ENCODE measurements around the gene AP3M1.
A peak's percentile ranks its signal among the peaks of the same experiment; 100 is the strongest.
"Not testable (repeated sequence)": the region's sequence is repeated elsewhere in the genome, so short reads cannot be mapped to it uniquely, and the experiment has no call there.

The AP3M1 gene

GRCh38 chr10:74160013-74160412, 9.4 kb upstream of the AP3M1 start:
- DNase-seq, result no peak

- no peak for DNase-seq
Measured at GRCh38 chr10:74156919-74157289, 6.3 kb upstream of the AP3M1 start.

- no peak for DNase-seq
Measured at GRCh38 chr10:74153676-74154075, 3.0 kb upstream of the AP3M1 start.

- DNase-seq, result no peak
Measured at GRCh38 chr10:74153123-74153522, 2.5 kb upstream of the AP3M1 start.

- no peak for DNase-seq
Measured at GRCh38 chr10:74151879-74152722, 1.5 kb upstream of the AP3M1 start.

- peak; percentile 100 for DNase-seq
Measured at GRCh38 chr10:74150990-74151878, 606 bp upstream of the AP3M1 start, which contains the start of gene ADK. TSS of gene ADK (plus strand) at chr10:74151221. CDS start at chr10:74151279, 58 bp downstream.

- not testable (repeated sequence) for DNase-seq
Measured at GRCh38 chr10:74146980-74147379, 3.6 kb downstream of the AP3M1 start.

- DNase-seq, result no peak
Measured at GRCh38 chr10:74145133-74145532, 5.5 kb downstream of the AP3M1 start.

GRCh38 chr10:74140553-74140952, 10.1 kb downstream of the AP3M1 start:
- DNase-seq, result no peak

- DNase-seq, result no peak
Measured at GRCh38 chr10:74139981-74140380, 10.6 kb downstream of the AP3M1 start.

- not testable (repeated sequence) for DNase-seq
Measured at GRCh38 chr10:74138596-74138995, 12.0 kb downstream of the AP3M1 start.

- DNase-seq, result no peak
Measured at GRCh38 chr10:74137992-74138391, 12.6 kb downstream of the AP3M1 start.

GRCh38 chr10:74135452-74135851, 15.2 kb downstream of the AP3M1 start:
- DNase-seq, result no peak

- no peak for DNase-seq
Measured at GRCh38 chr10:74133923-74134820, 16.5 kb downstream of the AP3M1 start.

- DNase-seq, result no peak
Measured at GRCh38 chr10:74123081-74123480, 27.5 kb downstream of the AP3M1 start.

GRCh38 chr10:74122060-74122459, 28.6 kb downstream of the AP3M1 start:
- DNase-seq, result no peak

- no peak for DNase-seq
Measured at GRCh38 chr10:74121368-74121767, 29.3 kb downstream of the AP3M1 start.

GRCh38 chr10:74120911-74121310, 29.7 kb downstream of the AP3M1 start:
- no peak for DNase-seq

GRCh38 chr10:74118804-74119203, 31.8 kb downstream of the AP3M1 start:
- no peak for DNase-seq

GRCh38 chr10:74117738-74118137, 32.9 kb downstream of the AP3M1 start:
- DNase-seq, result no peak

GRCh38 chr10:74114041-74114448, 36.6 kb downstream of the AP3M1 start:
- DNase-seq, result no peak

GRCh38 chr10:74113546-74113945, 37.1 kb downstream of the AP3M1 start:
- DNase-seq, result no peak

- no peak for DNase-seq
Measured at GRCh38 chr10:74111799-74112198, 38.8 kb downstream of the AP3M1 start.

All from effector CD4-positive, alpha-beta T cell (primary cell).